ENCODE data around the gene VWA3B. TPM values are rescaled to one million over a fixed set of nuclear protein-coding genes. Genes with fewer than 3 reads are reported as not detected.
"Not testable (repeated sequence)": the region's sequence is repeated elsewhere in the genome, so short reads cannot be mapped to it uniquely, and the experiment has no call there.

Gene VWA3B
- total and polyA plus RNA-seq, 4 donors = 0.36 to 1.1 (median 1.0) TPM; not detected in 1

DNA sequence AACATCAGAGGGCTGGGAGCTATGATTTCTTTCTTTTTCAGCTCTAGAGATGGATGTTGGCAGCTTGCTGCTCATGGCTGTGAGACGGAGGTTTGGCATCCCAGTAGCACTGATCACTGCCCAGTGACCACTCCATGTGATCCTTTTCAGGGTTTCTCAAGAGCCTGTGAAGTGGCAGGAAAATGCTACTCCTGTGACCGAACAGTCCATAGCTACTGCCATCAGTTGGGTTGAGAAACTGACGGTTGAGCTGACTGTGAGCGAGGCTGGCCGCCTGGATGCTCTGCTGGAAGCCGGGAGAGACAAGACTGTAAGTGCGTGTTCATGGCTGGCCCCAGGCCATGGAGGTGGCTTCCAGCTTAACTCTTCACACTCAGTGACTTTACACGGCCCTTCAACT lies 34.2 kb downstream of the VWA3B start:
- H3K36me3 ChIP-seq (ENCODE audit: control insufficient read depth in 1 of 2, insufficient read depth in 2 of 2, low read length in 1 of 2) = no peaks in the 10 kb centered on the region
- intact Hi-C loops (cut with DNase I) = no loop called here
- H3K4me1 ChIP-seq (ENCODE audit: control insufficient read depth in 1 of 2, insufficient read depth in 2 of 2, low read length in 2 of 2) = no peaks in the 10 kb centered on the region
- WGBS, 2 donors = 71 to 72% methylated on average over 8 of the region's 8 CpGs
- no peak for DNase-seq
- no peaks in the 10 kb centered on the region for H3K9me3 ChIP-seq (ENCODE audit: control insufficient read depth, low read length)
- no peak overlapping the region for H3K4me3 ChIP-seq (ENCODE audit: low read length in 2 of 2)
- ATAC-seq (ENCODE audit: low FRiP score) = no peak
- H3K27me3 ChIP-seq (ENCODE audit: control insufficient read depth in 1 of 2, insufficient read depth in 2 of 2, low read length in 1 of 2) = no peaks in the 10 kb centered on the region
- H3K27ac ChIP-seq (ENCODE audit: low read depth in 1 of 2, low read length in 2 of 2) = no peak overlapping the region

DNA sequence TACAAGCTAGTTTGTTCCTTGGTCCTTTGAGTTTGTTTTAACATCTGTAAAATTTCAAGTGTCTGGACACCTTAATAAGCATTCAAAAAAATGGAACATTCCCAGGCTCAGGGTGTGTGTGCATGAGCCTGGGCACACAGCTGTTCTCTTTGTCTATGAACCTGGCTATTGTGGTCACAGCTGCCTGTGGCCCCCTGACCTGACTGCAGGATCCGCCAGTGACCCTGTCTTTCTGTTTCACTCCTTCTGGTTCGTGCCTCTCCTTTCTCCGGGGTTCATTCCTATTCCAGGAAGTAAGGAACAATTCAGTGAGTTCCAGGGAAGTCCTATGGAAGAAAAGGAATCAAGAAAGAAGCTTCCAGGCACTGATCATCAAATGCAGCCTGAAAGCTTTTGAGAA lies 35.6 kb downstream of the VWA3B start:
- 27 to 47% methylated on average over 3 of the region's 3 CpGs for WGBS, 2 donors
- no peak for DNase-seq
- Histone ChIP-seq H3K27me3 (ENCODE audit: control insufficient read depth in 1 of 2, insufficient read depth in 2 of 2, low read length in 1 of 2) (no peaks in the 10 kb centered on the region), H3K4me1 (ENCODE audit: control insufficient read depth in 1 of 2, insufficient read depth in 2 of 2, low read length in 2 of 2) (no peaks in the 10 kb centered on the region), H3K27ac (ENCODE audit: low read depth in 1 of 2, low read length in 2 of 2) (no peak overlapping the region), H3K4me3 (ENCODE audit: low read length in 2 of 2) (no peak overlapping the region), H3K36me3 (ENCODE audit: control insufficient read depth in 1 of 2, insufficient read depth in 2 of 2, low read length in 1 of 2) (no peaks in the 10 kb centered on the region), H3K9me3 (ENCODE audit: control insufficient read depth, low read length) (no peaks in the 10 kb centered on the region)
- no peak for ATAC-seq (ENCODE audit: low FRiP score)
- intact Hi-C loops (cut with DNase I) = no loop called here

DNA sequence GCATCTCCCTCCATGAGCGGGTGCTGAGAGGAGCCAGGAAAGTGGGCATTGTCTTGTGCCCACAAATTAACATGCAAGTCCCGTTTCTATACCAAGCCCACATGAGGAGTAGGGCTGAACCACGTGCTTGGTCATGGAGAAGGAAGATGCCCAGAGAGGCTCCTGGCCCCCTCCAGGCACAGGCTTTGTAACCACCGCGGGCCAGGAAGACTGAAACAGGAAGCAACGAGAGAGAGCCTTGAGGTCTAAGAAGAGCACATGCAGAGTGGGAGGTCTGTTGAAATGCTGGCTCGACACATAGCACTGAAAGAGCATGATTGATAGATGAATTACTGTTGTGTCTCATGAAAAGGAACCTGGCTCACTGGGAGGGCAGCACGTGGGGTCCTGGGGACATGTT lies 36.3 kb downstream of the VWA3B start:
- Histone ChIP-seq H3K36me3 (ENCODE audit: control insufficient read depth in 1 of 2, insufficient read depth in 2 of 2, low read length in 1 of 2) (no peaks in the 10 kb centered on the region), H3K4me1 (ENCODE audit: control insufficient read depth in 1 of 2, insufficient read depth in 2 of 2, low read length in 2 of 2) (no peaks in the 10 kb centered on the region), H3K9me3 (ENCODE audit: control insufficient read depth, low read length) (no peaks in the 10 kb centered on the region), H3K27ac (ENCODE audit: low read depth in 1 of 2, low read length in 2 of 2) (no peak overlapping the region), H3K4me3 (ENCODE audit: low read length in 2 of 2) (no peak overlapping the region), H3K27me3 (ENCODE audit: control insufficient read depth in 1 of 2, insufficient read depth in 2 of 2, low read length in 1 of 2) (no peaks in the 10 kb centered on the region)
- ATAC-seq (ENCODE audit: low FRiP score) (no peak), DNase-seq (no peak)
- 54 to 67% methylated on average over 8 of the region's 8 CpGs for WGBS, 2 donors
- intact Hi-C loops (cut with DNase I) = no loop called here

DNA sequence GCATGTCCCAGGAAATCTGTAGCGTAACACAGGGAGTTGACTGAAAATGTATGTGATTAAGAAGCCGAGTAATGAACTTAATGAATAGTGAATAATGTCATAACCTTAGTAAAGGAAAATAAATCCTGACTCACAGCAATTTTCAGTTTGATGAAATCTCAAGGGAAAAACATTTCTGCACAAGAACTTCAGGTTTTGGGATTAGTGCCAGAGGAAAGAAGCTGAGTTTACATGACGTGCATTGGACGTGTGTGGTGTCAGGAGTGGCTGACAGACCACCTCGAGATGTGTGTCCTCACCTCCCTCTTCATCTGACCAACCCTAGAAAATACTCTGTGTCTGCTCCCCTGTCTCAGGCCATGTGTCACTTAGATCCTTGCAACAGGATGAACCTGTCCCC lies 39.1 kb downstream of the VWA3B start:
- ATAC-seq (ENCODE audit: low FRiP score) (no peak), DNase-seq (no peak)
- Histone ChIP-seq H3K4me3 (ENCODE audit: low read length in 2 of 2) (no peak overlapping the region), H3K27me3 (ENCODE audit: control insufficient read depth in 1 of 2, insufficient read depth in 2 of 2, low read length in 1 of 2) (no peaks in the 10 kb centered on the region), H3K9me3 (ENCODE audit: control insufficient read depth, low read length) (no peaks in the 10 kb centered on the region), H3K4me1 (ENCODE audit: control insufficient read depth in 1 of 2, insufficient read depth in 2 of 2, low read length in 2 of 2) (no peaks in the 10 kb centered on the region), H3K27ac (ENCODE audit: low read depth in 1 of 2, low read length in 2 of 2) (no peak overlapping the region), H3K36me3 (ENCODE audit: control insufficient read depth in 1 of 2, insufficient read depth in 2 of 2, low read length in 1 of 2) (no peaks in the 10 kb centered on the region)
- intact Hi-C loops (cut with DNase I) = no loop called here
- 62 to 67% methylated on average over 5 of the region's 5 CpGs for WGBS, 2 donors

DNA sequence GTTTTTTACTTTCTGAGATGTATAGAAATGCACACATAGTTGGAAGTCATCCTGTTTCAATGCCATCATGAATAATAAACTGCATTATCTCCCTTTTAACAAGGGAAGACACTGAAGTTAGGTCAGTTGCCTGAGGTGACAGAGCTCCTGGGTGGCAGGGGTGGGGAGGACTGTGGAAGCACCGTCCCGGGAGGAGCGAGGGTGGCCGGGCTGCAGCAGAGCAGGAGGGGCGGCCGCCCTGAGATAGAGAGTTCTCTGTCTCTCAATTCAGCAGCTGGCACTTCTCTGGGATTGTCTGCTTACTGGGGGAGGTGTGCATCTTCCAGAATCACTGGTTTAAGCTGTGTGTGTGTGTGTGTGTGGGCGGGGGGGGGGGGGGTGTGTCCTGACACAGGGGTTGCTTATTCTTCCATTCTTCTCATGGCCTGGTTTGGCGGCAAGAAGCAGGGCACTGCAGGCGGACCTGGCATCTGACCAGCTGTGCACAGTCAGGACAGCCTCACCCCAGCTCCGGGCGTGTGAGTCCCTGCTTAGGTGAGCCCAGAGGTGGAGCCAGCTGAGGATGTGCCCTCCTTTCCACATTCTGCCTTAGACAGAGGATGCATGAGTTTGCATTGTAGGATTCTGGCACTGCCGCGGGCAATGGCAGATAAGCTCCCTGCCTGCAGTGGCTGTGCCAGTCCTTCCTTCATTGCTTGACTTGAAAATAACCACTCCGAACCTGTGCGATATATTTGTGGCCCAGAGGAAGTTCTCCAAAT lies 40.4 kb downstream of the VWA3B start:
- intact Hi-C loops (cut with DNase I) = no loop called here
- WGBS, 2 donors = 75 to 78% methylated on average over 14 to 15 of the region's 15 CpGs
- ATAC-seq (ENCODE audit: low FRiP score) = no peak

DNA sequence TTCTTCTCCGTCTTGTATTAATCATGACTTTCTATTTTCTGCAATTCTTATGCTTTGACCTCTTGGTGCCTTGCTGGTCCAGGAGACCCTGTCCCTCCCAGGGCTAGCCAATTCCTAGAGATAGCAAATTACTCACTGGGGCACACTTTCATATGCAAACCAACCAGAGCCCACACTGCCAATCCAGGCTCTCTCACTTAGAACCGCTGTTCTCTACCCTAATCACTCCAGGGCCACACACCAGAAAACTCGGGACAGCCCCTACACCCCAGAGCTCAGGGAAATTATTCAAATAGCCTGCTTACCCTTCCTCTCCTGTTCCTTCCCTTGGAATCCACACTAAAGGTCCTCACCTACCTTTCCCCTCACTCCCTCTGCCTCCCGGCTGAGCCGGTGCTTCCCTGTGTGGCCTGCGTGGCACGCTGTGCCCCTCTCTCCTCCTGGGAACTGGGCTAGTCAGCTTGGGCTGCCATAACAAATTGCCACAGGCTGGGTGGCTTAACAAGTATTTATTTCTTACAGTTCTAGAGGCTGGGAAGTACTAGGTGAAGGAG lies 41.7 kb downstream of the VWA3B start:
- WGBS, 2 donors = 87 to 89% methylated on average over 7 of the region's 7 CpGs
- ATAC-seq (ENCODE audit: low FRiP score) (no peak), DNase-seq (no peak)
- H3K4me3 ChIP-seq (ENCODE audit: low read length in 2 of 2) = no peak overlapping the region
- H3K9me3 ChIP-seq (ENCODE audit: control insufficient read depth, low read length) = no peaks in the 10 kb centered on the region
- no peaks in the 10 kb centered on the region for H3K27me3 ChIP-seq (ENCODE audit: control insufficient read depth in 1 of 2, insufficient read depth in 2 of 2, low read length in 1 of 2)
- intact Hi-C loops (cut with DNase I) = no loop called here
- H3K27ac ChIP-seq (ENCODE audit: low read depth in 1 of 2, low read length in 2 of 2) = no peak overlapping the region
- H3K36me3 ChIP-seq (ENCODE audit: control insufficient read depth in 1 of 2, insufficient read depth in 2 of 2, low read length in 1 of 2) = no peaks in the 10 kb centered on the region
- no peaks in the 10 kb centered on the region for H3K4me1 ChIP-seq (ENCODE audit: control insufficient read depth in 1 of 2, insufficient read depth in 2 of 2, low read length in 2 of 2)

More for the DNA sequence above, 40.4 kb downstream of the VWA3B start:
- no peaks in the 10 kb centered on the region for H3K36me3 ChIP-seq (ENCODE audit: control insufficient read depth in 1 of 2, insufficient read depth in 2 of 2, low read length in 1 of 2)
- H3K27me3 ChIP-seq (ENCODE audit: control insufficient read depth in 1 of 2, insufficient read depth in 2 of 2, low read length in 1 of 2) = no peaks in the 10 kb centered on the region
- no peak overlapping the region for H3K4me3 ChIP-seq (ENCODE audit: low read length in 2 of 2)
- DNase-seq = no peak
- no peaks in the 10 kb centered on the region for H3K9me3 ChIP-seq (ENCODE audit: control insufficient read depth, low read length)
- H3K4me1 ChIP-seq (ENCODE audit: control insufficient read depth in 1 of 2, insufficient read depth in 2 of 2, low read length in 2 of 2) = no peaks in the 10 kb centered on the region
- no peak overlapping the region for H3K27ac ChIP-seq (ENCODE audit: low read depth in 1 of 2, low read length in 2 of 2)

DNA sequence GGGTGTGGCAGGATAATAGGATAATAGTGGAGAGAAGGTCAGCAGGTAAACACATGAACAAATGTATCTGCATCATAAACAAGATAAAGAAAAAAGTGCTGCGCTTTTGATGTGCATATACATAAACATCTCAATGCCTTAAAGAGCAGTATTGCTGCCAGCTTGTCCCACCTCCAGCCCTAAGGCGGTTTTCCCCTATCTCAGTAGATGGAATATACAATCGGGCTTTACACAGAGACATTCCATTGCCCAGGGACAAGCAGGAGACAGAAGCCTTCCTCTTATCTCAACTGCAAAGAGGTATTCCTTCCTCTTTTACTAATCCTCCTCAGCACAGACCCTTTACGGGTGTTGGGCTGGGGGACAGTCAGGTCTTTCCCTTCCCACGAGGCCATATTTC lies 43.1 kb downstream of the VWA3B start:
- H3K36me3 ChIP-seq (ENCODE audit: control insufficient read depth in 1 of 2, insufficient read depth in 2 of 2, low read length in 1 of 2); H3K4me3 ChIP-seq (ENCODE audit: low read length in 2 of 2); DNase-seq; H3K4me1 ChIP-seq (ENCODE audit: control insufficient read depth in 1 of 2, insufficient read depth in 2 of 2, low read length in 2 of 2); H3K27ac ChIP-seq (ENCODE audit: low read depth in 1 of 2, low read length in 2 of 2); H3K27me3 ChIP-seq (ENCODE audit: control insufficient read depth in 1 of 2, insufficient read depth in 2 of 2, low read length in 1 of 2); ATAC-seq (ENCODE audit: low FRiP score); H3K9me3 ChIP-seq (ENCODE audit: control insufficient read depth, low read length): not testable (repeated sequence)
- WGBS, 2 donors = 60 to 68% methylated on average over 5 of the region's 5 CpGs
- intact Hi-C loops (cut with DNase I) = loop anchor here in 1 of 2 donors (10.0 kb wide), 1 partner anchor 75 kb away; no protein-coding TSS in a partner anchor

DNA sequence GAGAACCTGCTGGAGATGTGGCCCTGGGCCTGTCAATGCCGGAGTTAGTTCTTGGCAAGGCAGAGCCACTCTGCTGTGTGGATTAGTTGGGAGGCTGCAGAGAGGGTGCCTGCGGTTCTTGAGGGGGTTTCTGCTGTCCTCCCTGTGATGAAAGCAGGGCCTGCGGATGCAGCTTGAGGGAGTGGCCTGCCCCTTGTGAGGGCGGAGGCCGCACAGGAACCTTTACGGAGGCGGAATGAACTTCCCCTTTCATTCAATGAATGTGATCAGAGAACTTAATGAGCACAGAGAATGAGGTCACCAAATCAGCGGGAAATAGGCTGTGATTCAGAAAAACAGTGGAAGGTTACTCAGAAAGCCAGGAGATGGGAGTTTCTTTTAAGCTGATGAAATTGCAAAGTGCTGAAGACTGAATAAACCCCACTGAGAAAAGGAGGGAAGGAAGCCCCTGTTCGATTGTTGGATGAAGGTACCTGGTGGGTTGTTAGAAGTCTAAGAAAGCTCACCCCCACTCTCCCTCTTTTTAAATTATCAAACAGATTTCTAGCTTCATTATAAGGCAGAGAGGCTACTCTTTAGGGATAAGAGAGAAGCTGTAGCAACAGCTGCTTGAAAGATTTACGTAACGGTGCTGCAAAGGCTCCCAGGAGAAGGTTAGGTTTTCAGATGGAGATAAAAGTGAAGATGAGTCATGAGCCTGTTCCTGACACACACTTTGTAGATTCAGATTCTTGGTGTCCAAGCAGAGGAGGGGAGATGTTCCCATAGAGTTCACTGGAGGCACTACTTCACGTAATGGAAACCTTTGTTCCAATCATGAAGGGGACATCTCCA lies 47.4 kb downstream of the VWA3B start:
- intact Hi-C loops (cut with DNase I) = loop anchor here in 1 of 2 donors (10.0 kb wide), 1 partner anchor 70 kb away; no protein-coding TSS in a partner anchor
- no peak for ATAC-seq (ENCODE audit: low FRiP score)
- H3K36me3 ChIP-seq (ENCODE audit: control insufficient read depth in 1 of 2, insufficient read depth in 2 of 2, low read length in 1 of 2) = no peaks in the 10 kb centered on the region

More for the DNA sequence above, 47.4 kb downstream of the VWA3B start:
- no peaks in the 10 kb centered on the region for H3K4me1 ChIP-seq (ENCODE audit: control insufficient read depth in 1 of 2, insufficient read depth in 2 of 2, low read length in 2 of 2)
- no peak overlapping the region for H3K4me3 ChIP-seq (ENCODE audit: low read length in 2 of 2)
- H3K27ac ChIP-seq (ENCODE audit: low read depth in 1 of 2, low read length in 2 of 2) = no peak overlapping the region
- no peaks in the 10 kb centered on the region for H3K27me3 ChIP-seq (ENCODE audit: control insufficient read depth in 1 of 2, insufficient read depth in 2 of 2, low read length in 1 of 2)
- H3K9me3 ChIP-seq (ENCODE audit: control insufficient read depth, low read length) = no peaks in the 10 kb centered on the region
- 85 to 87% methylated on average over 12 of the region's 12 CpGs for WGBS, 2 donors
- no peak for DNase-seq
